K562 (cell line): ENCODE measurements around the gene CELSR2. TPM values are rescaled to one million over a fixed set of nuclear protein-coding genes. Genes with fewer than 3 reads are reported as not detected.
A peak's percentile ranks its signal among the peaks of the same experiment; 100 is the strongest.

Source experiments
- BRD9 ChIP-seq: fragments of 450-650 bp; IDR thresholded peaks from 2 replicates; pipeline ENCODE4 v1.6.1; 2018; ENCODE audit warnings: low read depth; ENCODE audit not compliant: partially characterized antibody
- EHMT2 ChIP-seq: fragments of 450-650 bp; IDR thresholded peaks from 2 replicates; pipeline ENCODE4 v1.6.1; 2018; ENCODE audit warnings: antibody characterized with exemption
- EP300 ChIP-seq: IDR thresholded peaks from 2 replicates; pipeline ENCODE4 v1.6.1; 2012; ENCODE audit warnings: low read length, improper control_type of control experiment
- ETV1 ChIP-seq: fragments of 450-650 bp; conservative IDR thresholded peaks from 2 replicates; pipeline ENCODE4 v1.6.1; 2016; ENCODE audit warnings: missing genetic modification characterization, control low read depth, low read depth, missing compliant biosample characterization
- JUN ChIP-seq, 2 experiments: sonication (generic) in 1 of 2; formaldehyde crosslinking in 1 of 2; IDR thresholded peaks; 2 replicates each; pipeline versions ENCODE4 v1.6.1 to v1.8.0; 2012 to 2022; ENCODE audit warnings: borderline replicate concordance in 2 of 2, mild to moderate bottlenecking in 2 of 2, improper control_type of control experiment in 1 of 2, low read depth in 1 of 2, low read length in 1 of 2, missing genetic modification reagents in 1 of 2
- POLR2A ChIP-seq: fragments of 450-650 bp; conservative IDR thresholded peaks from 2 replicates; pipeline ENCODE4 v1.6.1; 2016
- TRIM28 ChIP-seq: fragments of 450-650 bp; IDR thresholded peaks from 2 replicates; pipeline ENCODE4 v1.6.1; 2017
- ZKSCAN8 ChIP-seq: fragments of 200-800 bp; sonication (Bioruptor generic); IDR thresholded peaks from 2 replicates; pipeline ENCODE4 v1.6.1; 2016; ENCODE audit warnings: missing genetic modification characterization, missing compliant biosample characterization
- ZNF24 ChIP-seq: fragments of 450-650 bp; IDR thresholded peaks from 2 replicates; pipeline ENCODE4 v1.6.1; 2016
- polyA plus RNA-seq, 8 experiments: library from polyadenylated mRNA; depleted of rRNA in 4 of 8; stranded (reverse) in 5 of 8; unstranded in 3 of 8; fragments of >200 nt; fragmentation: Nextera tagmentation in 2 of 8; fragmentation: Illumina TruSeq in 1 of 8; extraction: Ambion mirVana in 2 of 8; extraction: Trizol in 1 of 8; gene quantifications; 2 replicates each; pipeline versions ENCODE4 v1.2.1 to v1.2.3, GENCODE V29; 2011 to 2014; ENCODE audit warnings: inconsistent platforms in 1 of 8, missing spikeins in 1 of 8
- total RNA-seq, 7 experiments: library from RNA; depleted of rRNA in 6 of 7; stranded (reverse); fragments of >200 nt in 6 of 7; fragmentation: Illumina TruSeq in 2 of 7; extraction: Trizol in 2 of 7; gene quantifications; 2 replicates each; pipeline versions ENCODE4 v1.2.1 to v1.2.3, GENCODE V29; 2011 to 2021; ENCODE audit warnings: low replicate concordance in 1 of 7
- TF ChIP-seq, protein P1 (sequence below), 2 experiments: IDR thresholded peaks; 2 replicates each; pipeline ENCODE4 v1.6.1; 2011; ENCODE audit warnings: borderline replicate concordance in 1 of 2, control low read depth in 1 of 2, low read depth in 1 of 2, low read length in 1 of 2, mild to moderate bottlenecking in 1 of 2, mixed read lengths in 1 of 2, moderate library complexity in 1 of 2; ENCODE audit not compliant: insufficient read depth in 1 of 2, insufficient read length in 1 of 2, poor library complexity in 1 of 2, severe bottlenecking in 1 of 2; ENCODE audit errors: extremely low read depth in 1 of 2
- TF ChIP-seq, protein P2 (sequence below): fragments of 450-650 bp; IDR thresholded peaks from 2 replicates; pipeline ENCODE4 v1.6.1; 2017; ENCODE audit warnings: antibody characterized with exemption, mild to moderate bottlenecking
- TF ChIP-seq, protein P3 (sequence below), 2 experiments: fragments of 150-350 bp in 1 of 2; IDR thresholded peaks; 2 replicates each; pipeline ENCODE4 v1.6.1; 2012 to 2016; ENCODE audit warnings: low read depth in 2 of 2, low read length in 2 of 2, mild to moderate bottlenecking in 1 of 2, moderate library complexity in 1 of 2
- TF ChIP-seq, protein P4 (sequence below): sonication (generic); formaldehyde crosslinking; IDR thresholded peaks from 2 replicates; pipeline ENCODE4 v1.8.1; 2022; ENCODE audit warnings: missing genetic modification reagents
- TF ChIP-seq, protein P5 (sequence below): fragments of 450-650 bp; IDR thresholded peaks from 2 replicates; pipeline ENCODE4 v1.6.1; 2014; ENCODE audit warnings: low read depth, mild to moderate bottlenecking, moderate library complexity, borderline replicate concordance

CELSR2 gene
- total and polyA plus RNA-seq, 9 of the 15 experiments (the other 6 are each of a cell fraction or from before 2014, with no cell fraction given), result 0.31 to 21.9 (median 4.2) TPM

DNA sequence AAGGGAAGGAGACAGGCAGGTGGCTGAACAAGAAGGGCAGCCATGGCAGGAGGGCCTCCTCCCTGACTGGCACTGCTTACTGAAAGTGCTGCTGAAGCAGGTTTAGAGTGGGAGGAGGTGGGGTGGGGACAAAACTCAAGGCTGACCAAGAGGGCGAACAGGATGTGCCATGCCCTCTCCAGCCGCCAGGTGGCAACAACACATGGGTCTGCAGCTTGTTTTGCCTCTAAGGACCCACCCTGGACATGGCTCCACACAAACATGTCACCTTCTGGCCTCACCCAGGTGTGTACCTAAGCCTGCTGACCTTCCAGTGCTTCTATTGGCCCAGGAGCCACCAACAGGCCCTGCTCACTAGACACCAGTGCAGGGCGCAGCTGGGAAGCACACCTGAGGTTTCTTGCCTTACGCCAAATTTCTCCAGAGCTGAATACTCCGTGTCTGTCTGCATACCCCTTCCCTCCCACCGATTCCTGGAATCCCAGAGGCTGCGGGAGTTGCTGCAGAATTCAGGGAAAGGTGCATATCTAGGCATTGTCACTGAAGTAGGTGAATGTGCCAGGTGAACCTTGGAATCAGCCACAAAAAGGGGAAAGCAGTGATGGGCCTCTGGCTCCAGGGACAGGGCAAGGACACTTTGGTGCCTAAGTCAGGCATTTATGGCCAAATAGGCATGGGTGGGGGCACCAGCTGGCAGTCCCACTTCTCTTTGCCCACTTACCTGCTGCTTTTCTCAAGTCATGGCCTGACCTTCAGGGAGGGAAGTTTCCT is 28.3 kb downstream of the CELSR2 start (continued):
- TF ChIP-seq, protein P1, sequence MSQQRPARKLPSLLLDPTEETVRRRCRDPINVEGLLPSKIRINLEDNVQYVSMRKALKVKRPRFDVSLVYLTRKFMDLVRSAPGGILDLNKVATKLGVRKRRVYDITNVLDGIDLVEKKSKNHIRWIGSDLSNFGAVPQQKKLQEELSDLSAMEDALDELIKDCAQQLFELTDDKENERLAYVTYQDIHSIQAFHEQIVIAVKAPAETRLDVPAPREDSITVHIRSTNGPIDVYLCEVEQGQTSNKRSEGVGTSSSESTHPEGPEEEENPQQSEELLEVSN (IDR thresholded peaks at IDR 0.05; ENCODE audit: borderline replicate concordance in 1 of 2, extremely low read depth in 1 of 2, insufficient read depth in 1 of 2, insufficient read length in 1 of 2, low read depth in 1 of 2, low read length in 1 of 2, poor library complexity in 1 of 2, severe bottlenecking in 1 of 2), result no peak
- TF ChIP-seq POLR2A (no peak), ETV1 (peak; percentile 92), ZNF24 (peak; percentile 15; the same call in 1 of the 2 replicates), TRIM28 (no peak), ZKSCAN8 (CRISPR knock-in tag) (no peak), JUN (IDR thresholded peaks at IDR 0.05; ENCODE audit: borderline replicate concordance, low read depth, low read length) (no peak), JUN (CRISPR knock-in tag; IDR thresholded peaks at IDR 0.05; ENCODE audit: borderline replicate concordance) (no peak), EHMT2 (peak; percentile 37; the same call in 1 of the 2 replicates), BRD9 (peak; percentile 38), EP300 (no peak; the same call in 1 of the 2 replicates)
- TF ChIP-seq, protein P2, sequence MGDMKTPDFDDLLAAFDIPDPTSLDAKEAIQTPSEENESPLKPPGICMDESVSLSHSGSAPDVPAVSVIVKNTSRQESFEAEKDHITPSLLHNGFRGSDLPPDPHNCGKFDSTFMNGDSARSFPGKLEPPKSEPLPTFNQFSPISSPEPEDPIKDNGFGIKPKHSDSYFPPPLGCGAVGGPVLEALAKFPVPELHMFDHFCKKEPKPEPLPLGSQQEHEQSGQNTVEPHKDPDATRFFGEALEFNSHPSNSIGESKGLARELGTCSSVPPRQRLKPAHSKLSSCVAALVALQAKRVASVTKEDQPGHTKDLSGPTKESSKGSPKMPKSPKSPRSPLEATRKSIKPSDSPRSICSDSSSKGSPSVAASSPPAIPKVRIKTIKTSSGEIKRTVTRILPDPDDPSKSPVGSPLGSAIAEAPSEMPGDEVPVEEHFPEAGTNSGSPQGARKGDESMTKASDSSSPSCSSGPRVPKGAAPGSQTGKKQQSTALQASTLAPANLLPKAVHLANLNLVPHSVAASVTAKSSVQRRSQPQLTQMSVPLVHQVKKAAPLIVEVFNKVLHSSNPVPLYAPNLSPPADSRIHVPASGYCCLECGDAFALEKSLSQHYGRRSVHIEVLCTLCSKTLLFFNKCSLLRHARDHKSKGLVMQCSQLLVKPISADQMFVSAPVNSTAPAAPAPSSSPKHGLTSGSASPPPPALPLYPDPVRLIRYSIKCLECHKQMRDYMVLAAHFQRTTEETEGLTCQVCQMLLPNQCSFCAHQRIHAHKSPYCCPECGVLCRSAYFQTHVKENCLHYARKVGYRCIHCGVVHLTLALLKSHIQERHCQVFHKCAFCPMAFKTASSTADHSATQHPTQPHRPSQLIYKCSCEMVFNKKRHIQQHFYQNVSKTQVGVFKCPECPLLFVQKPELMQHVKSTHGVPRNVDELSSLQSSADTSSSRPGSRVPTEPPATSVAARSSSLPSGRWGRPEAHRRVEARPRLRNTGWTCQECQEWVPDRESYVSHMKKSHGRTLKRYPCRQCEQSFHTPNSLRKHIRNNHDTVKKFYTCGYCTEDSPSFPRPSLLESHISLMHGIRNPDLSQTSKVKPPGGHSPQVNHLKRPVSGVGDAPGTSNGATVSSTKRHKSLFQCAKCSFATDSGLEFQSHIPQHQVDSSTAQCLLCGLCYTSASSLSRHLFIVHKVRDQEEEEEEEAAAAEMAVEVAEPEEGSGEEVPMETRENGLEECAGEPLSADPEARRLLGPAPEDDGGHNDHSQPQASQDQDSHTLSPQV, result peak; percentile 85
- TF ChIP-seq, protein P3, sequence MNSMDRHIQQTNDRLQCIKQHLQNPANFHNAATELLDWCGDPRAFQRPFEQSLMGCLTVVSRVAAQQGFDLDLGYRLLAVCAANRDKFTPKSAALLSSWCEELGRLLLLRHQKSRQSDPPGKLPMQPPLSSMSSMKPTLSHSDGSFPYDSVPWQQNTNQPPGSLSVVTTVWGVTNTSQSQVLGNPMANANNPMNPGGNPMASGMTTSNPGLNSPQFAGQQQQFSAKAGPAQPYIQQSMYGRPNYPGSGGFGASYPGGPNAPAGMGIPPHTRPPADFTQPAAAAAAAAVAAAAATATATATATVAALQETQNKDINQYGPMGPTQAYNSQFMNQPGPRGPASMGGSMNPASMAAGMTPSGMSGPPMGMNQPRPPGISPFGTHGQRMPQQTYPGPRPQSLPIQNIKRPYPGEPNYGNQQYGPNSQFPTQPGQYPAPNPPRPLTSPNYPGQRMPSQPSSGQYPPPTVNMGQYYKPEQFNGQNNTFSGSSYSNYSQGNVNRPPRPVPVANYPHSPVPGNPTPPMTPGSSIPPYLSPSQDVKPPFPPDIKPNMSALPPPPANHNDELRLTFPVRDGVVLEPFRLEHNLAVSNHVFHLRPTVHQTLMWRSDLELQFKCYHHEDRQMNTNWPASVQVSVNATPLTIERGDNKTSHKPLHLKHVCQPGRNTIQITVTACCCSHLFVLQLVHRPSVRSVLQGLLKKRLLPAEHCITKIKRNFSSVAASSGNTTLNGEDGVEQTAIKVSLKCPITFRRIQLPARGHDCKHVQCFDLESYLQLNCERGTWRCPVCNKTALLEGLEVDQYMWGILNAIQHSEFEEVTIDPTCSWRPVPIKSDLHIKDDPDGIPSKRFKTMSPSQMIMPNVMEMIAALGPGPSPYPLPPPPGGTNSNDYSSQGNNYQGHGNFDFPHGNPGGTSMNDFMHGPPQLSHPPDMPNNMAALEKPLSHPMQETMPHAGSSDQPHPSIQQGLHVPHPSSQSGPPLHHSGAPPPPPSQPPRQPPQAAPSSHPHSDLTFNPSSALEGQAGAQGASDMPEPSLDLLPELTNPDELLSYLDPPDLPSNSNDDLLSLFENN (IDR thresholded peaks at IDR 0.05; ENCODE audit: low read depth in 2 of 2, low read length in 2 of 2), result peak in 1 of 2 experiments; percentile 23; a peak in 1 of 4 replicates
- TF ChIP-seq, protein P4, sequence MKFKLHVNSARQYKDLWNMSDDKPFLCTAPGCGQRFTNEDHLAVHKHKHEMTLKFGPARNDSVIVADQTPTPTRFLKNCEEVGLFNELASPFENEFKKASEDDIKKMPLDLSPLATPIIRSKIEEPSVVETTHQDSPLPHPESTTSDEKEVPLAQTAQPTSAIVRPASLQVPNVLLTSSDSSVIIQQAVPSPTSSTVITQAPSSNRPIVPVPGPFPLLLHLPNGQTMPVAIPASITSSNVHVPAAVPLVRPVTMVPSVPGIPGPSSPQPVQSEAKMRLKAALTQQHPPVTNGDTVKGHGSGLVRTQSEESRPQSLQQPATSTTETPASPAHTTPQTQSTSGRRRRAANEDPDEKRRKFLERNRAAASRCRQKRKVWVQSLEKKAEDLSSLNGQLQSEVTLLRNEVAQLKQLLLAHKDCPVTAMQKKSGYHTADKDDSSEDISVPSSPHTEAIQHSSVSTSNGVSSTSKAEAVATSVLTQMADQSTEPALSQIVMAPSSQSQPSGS (CRISPR knock-in tag), result no peak
- TF ChIP-seq, protein P5, sequence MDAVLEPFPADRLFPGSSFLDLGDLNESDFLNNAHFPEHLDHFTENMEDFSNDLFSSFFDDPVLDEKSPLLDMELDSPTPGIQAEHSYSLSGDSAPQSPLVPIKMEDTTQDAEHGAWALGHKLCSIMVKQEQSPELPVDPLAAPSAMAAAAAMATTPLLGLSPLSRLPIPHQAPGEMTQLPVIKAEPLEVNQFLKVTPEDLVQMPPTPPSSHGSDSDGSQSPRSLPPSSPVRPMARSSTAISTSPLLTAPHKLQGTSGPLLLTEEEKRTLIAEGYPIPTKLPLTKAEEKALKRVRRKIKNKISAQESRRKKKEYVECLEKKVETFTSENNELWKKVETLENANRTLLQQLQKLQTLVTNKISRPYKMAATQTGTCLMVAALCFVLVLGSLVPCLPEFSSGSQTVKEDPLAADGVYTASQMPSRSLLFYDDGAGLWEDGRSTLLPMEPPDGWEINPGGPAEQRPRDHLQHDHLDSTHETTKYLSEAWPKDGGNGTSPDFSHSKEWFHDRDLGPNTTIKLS, result no peak
